Measurements from ENCODE around the gene OR10G4. TPM values are rescaled to one million over a fixed set of nuclear protein-coding genes. Genes with fewer than 3 reads are reported as not detected.

The OR10G4 gene
- total RNA-seq, 2 experiments from 2014 or later: not detected

GRCh38 chr11:124052966-124053365, 40.2 kb downstream of the OR10G4 start:
- DNase-seq: no peak
- Histone ChIP-seq H3K27ac (ENCODE audit: low read depth in 1 of 2, low read length in 2 of 2) (no peak overlapping the region), H3K9me3 (ENCODE audit: control insufficient read depth in 1 of 2, insufficient read depth in 1 of 2, low read length in 2 of 2) (no peaks in the 10 kb centered on the region), H3K27me3 (ENCODE audit: control insufficient read depth in 1 of 2, insufficient read depth in 2 of 2, low read length in 2 of 2) (no peaks in the 10 kb centered on the region), H3K36me3 (ENCODE audit: insufficient read depth, low read length) (no peaks in the 10 kb centered on the region), H3K4me3 (ENCODE audit: low read length) (no peak overlapping the region), H3K4me1 (ENCODE audit: insufficient read depth, low read length) (no peaks in the 10 kb centered on the region)
- intact Hi-C loops (cut with DNase I, micrococcal nuclease): no loop called here
- ATAC-seq (ENCODE audit: poor library complexity): no peak
- no peaks in the 10 kb centered on the region for H3K4me1 Mint-ChIP-seq (ENCODE audit: low read depth)
- H3K27ac Mint-ChIP-seq: no peak overlapping the region
- no peak for TF ChIP-seq CTCF (IDR thresholded peaks at IDR 0.05)
- H3K27me3 Mint-ChIP-seq: peaks cover 4% of the 10 kb centered on the region
- CTCF ChIA-PET: no interaction called here
- H3K9me3 Mint-ChIP-seq: no peaks in the 10 kb centered on the region
- no peak overlapping the region for H3K4me3 Mint-ChIP-seq
- POLR2A ChIA-PET: no interaction called here
- no peaks in the 10 kb centered on the region for H3K36me3 Mint-ChIP-seq (ENCODE audit: low read depth)

Other genes with a start within 250 kb of the OR10G4 start
- gene OR6M1, start 206.6 kb upstream of the OR10G4 start, total RNA-seq: not detected
- gene TMEM225, start 127.3 kb upstream of the OR10G4 start, total RNA-seq: not detected
- gene OR8D4, start 110.8 kb upstream of the OR10G4 start, total RNA-seq: not detected
- gene OR4D5, start 73.4 kb upstream of the OR10G4 start, total RNA-seq: not detected
- not detected for gene OR6T1, start 69.2 kb upstream of the OR10G4 start, total RNA-seq
- not detected for gene OR10S1, start 35.2 kb upstream of the OR10G4 start, total RNA-seq
- not detected for gene OR10G6, start 17.8 kb upstream of the OR10G4 start, total RNA-seq
- gene OR10G9, start 10.0 kb downstream of the OR10G4 start, total RNA-seq: not detected
- not detected for gene OR10G8, start 13.8 kb downstream of the OR10G4 start, total RNA-seq
- gene OR10G7, start 28.3 kb downstream of the OR10G4 start, total RNA-seq: not detected
- 1 to 10 TPM; 5.1 to 5.6 TPM for gene VWA5A, start 102.5 kb downstream of the OR10G4 start, total RNA-seq
- gene OR10D3, start 170.3 kb downstream of the OR10G4 start, total RNA-seq: not detected
- gene OR8G1, start 228.1 kb downstream of the OR10G4 start, total RNA-seq: not detected
- not detected for gene OR8G5, start 243.4 kb downstream of the OR10G4 start, total RNA-seq

All from CD4-positive, alpha-beta T cell (primary cell).